ENCODE measurements around the gene DBNL.
"Not testable (repeated sequence)": the region's sequence is repeated elsewhere in the genome, so short reads cannot be mapped to it uniquely, and the experiment has no call there.

Gene DBNL

DNA sequence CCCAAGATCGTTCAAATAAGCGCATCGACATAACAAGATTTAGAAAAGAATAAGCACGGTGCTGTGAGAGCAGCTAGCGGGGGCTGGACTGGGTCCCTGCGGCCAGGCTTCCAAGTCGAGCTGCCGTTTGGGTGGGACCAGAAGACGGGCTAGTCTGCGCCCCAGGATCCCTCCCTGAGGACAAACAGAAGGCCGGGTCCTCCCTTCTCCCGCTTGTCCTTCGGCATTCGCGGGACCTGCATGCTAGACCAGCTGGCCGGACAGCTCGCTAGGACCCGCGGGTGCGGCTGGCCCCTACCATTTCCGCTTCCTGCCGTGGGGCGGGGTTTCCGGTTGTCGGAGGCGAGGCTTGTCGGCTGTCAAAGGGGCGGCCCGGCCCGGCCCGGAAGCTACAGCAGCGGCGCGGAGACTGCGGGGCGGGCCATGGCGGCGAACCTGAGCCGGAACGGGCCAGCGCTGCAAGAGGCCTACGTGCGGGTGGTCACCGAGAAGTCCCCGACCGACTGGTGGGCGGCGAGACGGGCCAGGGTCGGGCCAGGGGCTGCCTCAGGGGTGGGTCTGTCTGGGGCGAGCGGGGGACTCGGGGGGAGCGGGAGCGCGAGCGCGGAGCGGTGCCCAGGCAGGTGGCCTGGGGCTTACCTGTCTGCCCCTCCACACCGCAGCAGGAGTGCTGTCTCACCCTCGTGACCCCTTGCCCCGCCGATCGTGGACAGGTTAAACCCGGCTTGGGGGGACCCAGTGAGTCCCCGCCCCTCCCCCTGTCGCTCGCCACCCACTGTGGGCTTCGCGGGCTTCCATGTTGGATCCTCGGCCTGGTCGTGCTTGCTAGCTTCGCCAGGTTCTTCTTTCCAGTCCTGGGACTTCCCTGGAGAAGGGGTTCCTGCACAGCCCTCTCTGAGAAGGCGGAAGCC, at the start of gene DBNL:
Gene DBNL, plus strand, starts transcription at position 388 of the 911 bp plus-strand sequence. Its CDS starts 36 bp downstream, at position 424.
- H3K4me3 ChIP-seq (ENCODE audit: low read length) = peak within 1 kb of the TSS; percentile 91
- TF ChIP-seq, protein P1, sequence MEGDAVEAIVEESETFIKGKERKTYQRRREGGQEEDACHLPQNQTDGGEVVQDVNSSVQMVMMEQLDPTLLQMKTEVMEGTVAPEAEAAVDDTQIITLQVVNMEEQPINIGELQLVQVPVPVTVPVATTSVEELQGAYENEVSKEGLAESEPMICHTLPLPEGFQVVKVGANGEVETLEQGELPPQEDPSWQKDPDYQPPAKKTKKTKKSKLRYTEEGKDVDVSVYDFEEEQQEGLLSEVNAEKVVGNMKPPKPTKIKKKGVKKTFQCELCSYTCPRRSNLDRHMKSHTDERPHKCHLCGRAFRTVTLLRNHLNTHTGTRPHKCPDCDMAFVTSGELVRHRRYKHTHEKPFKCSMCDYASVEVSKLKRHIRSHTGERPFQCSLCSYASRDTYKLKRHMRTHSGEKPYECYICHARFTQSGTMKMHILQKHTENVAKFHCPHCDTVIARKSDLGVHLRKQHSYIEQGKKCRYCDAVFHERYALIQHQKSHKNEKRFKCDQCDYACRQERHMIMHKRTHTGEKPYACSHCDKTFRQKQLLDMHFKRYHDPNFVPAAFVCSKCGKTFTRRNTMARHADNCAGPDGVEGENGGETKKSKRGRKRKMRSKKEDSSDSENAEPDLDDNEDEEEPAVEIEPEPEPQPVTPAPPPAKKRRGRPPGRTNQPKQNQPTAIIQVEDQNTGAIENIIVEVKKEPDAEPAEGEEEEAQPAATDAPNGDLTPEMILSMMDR (conservative IDR thresholded peaks at IDR 0.05; ENCODE audit: low read length) = no peak
- peak; percentile 82 for DNase-seq (ENCODE audit: low read depth)

- not testable (repeated sequence) for DNase-seq (ENCODE audit: low read depth); H3K4me3 ChIP-seq (ENCODE audit: low read length)
These were observed 47.0 kb upstream of the DBNL start, which contains the start of gene SPDYE1 for GRCh38 chr7:43997532-43997931. Gene SPDYE1, plus strand, starts transcription at chr7:43997897. Its CDS starts 2,053 bp downstream, at chr7:43999950.

DNA sequence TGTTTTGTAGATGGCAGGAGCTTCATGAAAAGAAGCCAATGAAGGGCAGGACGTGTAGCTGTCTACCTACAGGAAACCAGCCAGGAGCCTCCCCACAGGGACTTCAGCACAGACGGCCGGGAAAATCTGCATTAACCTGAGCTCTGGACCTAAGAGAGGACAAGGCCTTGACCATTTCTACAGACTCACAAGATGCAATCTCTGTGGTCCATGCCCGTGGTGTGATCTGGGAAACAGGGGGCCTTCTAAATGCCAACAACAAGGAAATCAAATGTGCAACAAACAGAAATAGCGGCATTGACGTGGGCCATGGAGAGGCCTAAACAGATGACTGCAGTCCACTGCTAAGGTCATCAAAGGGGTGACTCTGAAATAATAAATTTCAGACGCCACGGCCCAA, 32.4 kb upstream of the DBNL start:
- not testable (repeated sequence) for DNase-seq (ENCODE audit: low read depth); H3K4me3 ChIP-seq (ENCODE audit: low read length)

GRCh38 chr7:44015090-44015489, 29.4 kb upstream of the DBNL start:
- H3K4me3 ChIP-seq (ENCODE audit: low read length) = not testable (repeated sequence)

DNA sequence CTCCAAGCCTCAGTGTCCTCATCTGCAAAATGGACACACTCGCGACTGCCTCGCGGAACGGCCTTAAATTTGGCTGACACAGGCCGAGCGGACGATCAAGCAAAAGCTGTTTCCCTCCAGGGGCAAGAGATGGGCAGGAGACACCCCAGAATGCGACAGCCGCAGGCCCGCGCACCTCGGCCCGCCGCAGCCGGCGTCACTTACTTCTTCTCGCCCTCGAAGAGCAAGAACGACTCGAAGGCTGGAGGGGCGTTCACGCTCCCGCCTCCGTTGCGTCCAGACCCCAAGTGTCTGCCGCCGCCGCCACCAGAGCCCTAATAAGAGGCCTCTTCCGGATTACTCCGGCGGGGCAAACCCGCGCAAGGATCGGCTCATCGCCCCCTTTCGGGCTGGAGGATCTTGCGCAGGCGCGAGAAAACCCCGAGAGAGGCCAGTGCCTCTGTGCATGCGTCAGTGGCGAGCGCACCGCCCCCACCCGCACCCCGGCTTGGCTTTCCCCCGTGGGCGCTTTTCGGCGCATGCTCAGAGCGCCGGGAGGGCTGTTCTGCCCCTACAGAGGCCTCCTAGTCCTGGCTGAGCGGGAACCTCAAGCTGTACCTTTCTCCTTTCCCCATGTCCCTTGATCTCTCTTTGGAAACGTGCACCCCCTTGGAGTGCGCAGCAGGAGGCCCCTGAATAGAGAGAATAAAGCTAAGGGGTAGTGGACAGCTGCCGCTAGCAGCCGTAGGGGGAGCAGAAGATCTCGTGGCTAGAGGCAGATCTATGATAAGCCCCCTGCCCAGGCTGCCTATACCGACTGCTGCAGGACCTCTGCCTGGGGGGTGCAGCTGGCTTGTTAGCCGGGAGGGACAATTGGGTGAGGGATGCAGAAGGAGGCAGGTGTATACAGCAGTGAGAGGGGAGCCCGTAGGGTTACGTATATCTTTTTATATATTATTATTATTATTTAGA, 25.4 kb upstream of the DBNL start:
- peak; percentile 94 for DNase-seq (ENCODE audit: low read depth)
- H3K4me3 ChIP-seq (ENCODE audit: low read length) = peak overlapping the region; percentile 75
- TF ChIP-seq, protein P1 (conservative IDR thresholded peaks at IDR 0.05; ENCODE audit: low read length) = peak; percentile 53

More at GRCh38 chr7:44015090-44015489, 29.4 kb upstream of the DBNL start:
- DNase-seq (ENCODE audit: low read depth) = not testable (repeated sequence)

DNA sequence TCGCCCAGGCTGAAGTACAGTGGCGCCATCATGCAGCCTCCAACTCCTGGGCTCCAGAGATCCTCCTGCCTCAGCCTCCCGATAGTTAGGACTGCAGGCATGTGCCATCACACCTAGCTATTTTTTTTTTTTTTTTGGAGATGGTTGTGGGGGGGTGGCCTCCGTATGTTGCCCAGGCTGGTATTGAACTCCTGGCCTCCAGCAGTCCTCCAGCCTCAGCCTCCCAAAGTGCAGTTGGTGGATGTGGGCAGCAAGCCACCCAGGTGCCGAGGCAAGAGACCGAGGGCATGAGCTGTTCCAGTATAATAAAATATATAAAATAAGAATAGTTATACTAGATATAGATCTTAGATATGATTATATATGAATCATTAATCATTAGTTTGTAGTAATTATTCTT, 24.7 kb upstream of the DBNL start:
- not testable (repeated sequence) for DNase-seq (ENCODE audit: low read depth); H3K4me3 ChIP-seq (ENCODE audit: low read length)

DNA sequence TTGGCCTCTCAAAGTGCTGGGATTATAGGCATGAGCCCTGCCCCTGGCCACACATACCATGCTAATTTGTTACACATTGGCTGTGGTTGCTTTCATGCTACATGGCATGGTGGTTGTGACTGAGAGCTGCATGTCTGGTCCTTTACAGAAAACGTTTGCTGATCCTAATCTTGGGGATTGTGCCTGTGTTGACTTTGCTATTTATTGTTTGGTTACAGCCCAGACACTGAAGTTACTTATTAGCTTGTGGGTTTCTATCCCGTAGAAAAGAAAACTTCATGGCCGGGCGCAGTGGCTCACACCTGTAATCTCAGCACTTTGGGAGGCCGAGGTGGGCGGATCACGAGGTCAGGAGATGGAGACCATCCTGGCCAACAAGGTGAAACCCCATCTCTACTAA, 22.4 kb upstream of the DBNL start:
- not testable (repeated sequence) for DNase-seq (ENCODE audit: low read depth); H3K4me3 ChIP-seq (ENCODE audit: low read length)

DNA sequence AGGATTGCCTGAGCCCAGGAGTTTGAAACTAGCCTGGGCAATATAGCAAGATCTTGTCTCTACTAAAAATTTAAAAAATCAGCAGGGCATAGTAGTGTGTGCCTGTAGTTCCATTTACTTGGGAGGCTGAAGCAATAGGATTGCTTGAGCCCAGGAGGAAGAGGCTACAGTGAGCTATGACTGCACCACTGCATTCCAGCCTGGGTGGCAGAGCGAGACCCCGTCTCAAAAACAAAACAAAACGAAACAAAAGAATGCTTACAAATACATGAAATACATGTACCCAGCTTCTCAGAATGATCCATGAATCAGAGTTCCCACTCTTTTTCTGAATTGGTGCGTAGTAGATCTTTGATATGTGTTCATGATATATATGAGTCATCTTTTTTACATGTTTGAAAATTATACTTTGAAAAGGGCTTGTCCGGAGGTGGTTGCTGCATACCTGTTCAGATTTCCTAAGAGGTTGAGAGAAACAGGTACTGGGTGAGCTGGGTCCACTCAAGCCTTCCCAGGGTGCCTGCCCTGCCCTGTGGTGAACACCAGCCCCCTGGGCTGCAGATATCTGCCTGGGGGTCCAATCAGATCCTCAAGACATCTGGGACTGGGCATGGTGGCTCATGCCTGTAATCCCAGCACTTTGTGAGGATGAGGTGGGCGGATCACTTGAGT, 21.6 kb upstream of the DBNL start:
- H3K4me3 ChIP-seq (ENCODE audit: low read length) = not testable (repeated sequence)

GRCh38 chr7:44029433-44029832, 15.1 kb upstream of the DBNL start:
- not testable (repeated sequence) for H3K4me3 ChIP-seq (ENCODE audit: low read length); DNase-seq (ENCODE audit: low read depth)

More for the DNA sequence above, 21.6 kb upstream of the DBNL start:
- not testable (repeated sequence) for DNase-seq (ENCODE audit: low read depth)

- not testable (repeated sequence) for DNase-seq (ENCODE audit: low read depth); H3K4me3 ChIP-seq (ENCODE audit: low read length)
These were observed 14.5 kb upstream of the DBNL start for GRCh38 chr7:44030029-44030428.

GRCh38 chr7:44031319-44031718, 13.2 kb upstream of the DBNL start:
- not testable (repeated sequence) for H3K4me3 ChIP-seq (ENCODE audit: low read length); DNase-seq (ENCODE audit: low read depth)

GRCh38 chr7:44032031-44032430, 12.5 kb upstream of the DBNL start:
- not testable (repeated sequence) for DNase-seq (ENCODE audit: low read depth); H3K4me3 ChIP-seq (ENCODE audit: low read length)

DNA sequence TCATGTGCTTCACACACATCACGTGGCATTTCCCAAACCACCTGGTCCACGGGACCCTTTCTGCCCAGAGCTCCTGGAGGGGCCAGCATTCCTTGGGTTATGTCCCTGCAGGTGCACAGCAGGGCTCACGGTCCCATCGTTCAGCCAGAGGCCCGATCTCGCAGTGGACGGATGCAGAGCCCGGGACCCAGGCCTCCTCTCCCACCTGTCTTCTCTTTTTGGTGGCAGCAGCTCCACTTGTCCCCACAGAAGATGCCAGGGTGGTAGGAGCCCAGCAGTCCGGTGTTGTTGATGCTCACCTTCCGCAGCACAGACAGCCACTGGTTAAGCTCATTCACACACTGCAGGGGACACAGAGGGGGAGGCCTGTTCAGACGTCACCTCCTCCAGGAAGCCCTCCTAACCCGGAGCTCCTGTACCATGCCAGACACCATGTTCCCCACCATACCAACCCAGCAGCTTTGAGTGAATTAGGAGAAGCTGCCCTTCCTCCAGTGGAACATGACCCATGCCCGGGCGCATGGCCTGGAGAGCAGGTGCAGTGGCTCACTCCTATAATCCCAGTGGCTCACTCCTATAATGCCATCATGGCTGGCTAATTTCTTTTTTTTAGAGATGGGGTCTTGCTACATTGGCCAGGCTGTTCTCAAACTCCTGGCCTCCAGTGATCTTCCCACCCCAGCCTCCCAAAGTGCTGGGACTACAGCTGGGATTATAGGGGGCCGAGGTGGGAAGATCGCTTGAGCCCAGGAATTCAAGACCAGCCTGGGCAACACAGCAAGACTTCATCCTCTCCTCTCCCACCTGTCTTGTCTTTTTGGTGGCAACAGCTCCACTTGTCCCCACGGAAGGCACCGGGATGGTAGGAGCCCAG, 10.3 kb upstream of the DBNL start:
- DNase-seq (ENCODE audit: low read depth); H3K4me3 ChIP-seq (ENCODE audit: low read length): not testable (repeated sequence)

DNA sequence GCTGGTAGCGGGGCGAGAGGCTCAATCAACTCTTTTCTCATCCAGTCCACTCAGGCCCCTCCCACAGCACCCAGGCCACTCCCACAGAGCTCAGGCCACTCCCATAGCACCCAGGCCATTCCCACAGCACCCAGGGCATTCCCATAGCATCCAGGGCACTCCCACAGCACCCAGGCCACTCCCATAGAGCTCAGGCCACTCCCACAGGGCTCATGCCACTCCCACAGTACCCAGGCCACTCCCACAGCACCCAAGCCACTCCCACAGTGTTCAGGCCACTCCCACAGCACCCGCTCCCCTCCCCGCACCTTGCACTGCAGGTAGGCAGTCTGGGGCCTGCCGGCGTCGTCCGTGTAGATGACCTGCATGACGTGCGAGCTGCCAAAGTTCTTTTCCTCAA, 8.1 kb upstream of the DBNL start:
- H3K4me3 ChIP-seq (ENCODE audit: low read length); DNase-seq (ENCODE audit: low read depth): not testable (repeated sequence)

GRCh38 chr7:44037951-44038350, 6.6 kb upstream of the DBNL start:
- not testable (repeated sequence) for DNase-seq (ENCODE audit: low read depth)

More at GRCh38 chr7:44037951-44038350, 6.6 kb upstream of the DBNL start:
- not testable (repeated sequence) for H3K4me3 ChIP-seq (ENCODE audit: low read length)
